ENCODE measurements around the gene LNPEP.
"Not testable (repeated sequence)": the region's sequence is repeated elsewhere in the genome, so short reads cannot be mapped to it uniquely, and the experiment has no call there.

The LNPEP gene

GRCh38 chr5:97070234-97070633 is 134.4 kb downstream of the LNPEP start:
- no peak for DNase-seq

DNA sequence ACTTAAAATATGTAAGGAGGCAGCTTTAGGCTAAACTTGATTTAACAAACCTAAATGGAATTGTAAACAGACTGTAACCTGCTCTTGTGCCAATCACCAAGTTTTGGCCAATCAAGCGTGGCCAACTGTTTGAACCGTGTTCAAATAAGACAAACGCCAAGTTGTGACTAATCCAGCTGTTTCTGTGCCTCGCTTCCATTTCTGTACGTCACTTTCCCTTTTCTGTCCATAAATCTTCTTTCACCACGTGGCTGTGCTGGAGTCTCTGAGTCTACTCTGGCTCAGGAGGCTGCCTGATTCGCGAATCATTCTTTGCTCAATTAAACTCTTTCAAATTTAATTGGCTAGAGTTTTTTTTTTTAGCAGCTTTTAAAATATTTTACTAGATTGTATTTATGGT is 135.2 kb downstream of the LNPEP start:
- DNase-seq: no peak

DNA sequence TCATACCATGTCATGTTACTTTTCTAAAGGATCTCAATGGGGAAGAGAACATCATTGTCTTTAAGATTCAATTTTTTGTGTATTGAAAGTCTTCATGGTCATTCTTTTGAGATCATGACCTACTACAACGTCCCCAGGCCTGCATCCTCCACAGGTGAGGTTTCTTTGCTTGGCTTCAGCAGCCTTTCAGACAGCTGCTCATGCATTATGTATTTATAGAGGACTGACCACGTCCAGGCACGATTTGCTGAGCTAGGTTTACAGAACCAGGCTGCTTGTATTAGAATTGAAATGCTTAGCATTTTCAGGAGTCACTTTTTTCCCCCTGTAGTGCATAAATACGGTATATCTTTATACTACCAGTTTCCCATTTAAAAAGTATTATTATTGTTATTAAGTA is 136.1 kb downstream of the LNPEP start:
- DNase-seq: no peak

DNA sequence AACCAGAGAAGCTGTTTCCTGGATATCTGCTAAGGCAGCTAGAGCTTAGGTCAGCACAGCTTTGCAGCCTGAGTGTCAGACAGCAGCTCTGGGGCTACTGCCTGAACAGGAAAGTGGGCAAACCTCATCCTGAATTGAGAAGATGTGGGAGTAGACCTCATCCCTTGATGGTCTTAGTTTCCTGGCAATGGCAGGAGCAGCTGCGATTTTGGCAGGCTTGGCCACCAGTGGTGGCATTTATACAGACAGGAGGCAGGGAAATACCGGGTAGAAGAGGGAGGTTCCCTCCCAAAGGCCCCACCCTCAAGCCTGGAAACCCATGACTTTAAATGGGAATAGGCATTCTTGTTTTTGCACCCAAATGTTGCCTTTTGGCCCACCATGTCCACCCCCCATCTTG is 136.8 kb downstream of the LNPEP start:
- no peak for DNase-seq

DNA sequence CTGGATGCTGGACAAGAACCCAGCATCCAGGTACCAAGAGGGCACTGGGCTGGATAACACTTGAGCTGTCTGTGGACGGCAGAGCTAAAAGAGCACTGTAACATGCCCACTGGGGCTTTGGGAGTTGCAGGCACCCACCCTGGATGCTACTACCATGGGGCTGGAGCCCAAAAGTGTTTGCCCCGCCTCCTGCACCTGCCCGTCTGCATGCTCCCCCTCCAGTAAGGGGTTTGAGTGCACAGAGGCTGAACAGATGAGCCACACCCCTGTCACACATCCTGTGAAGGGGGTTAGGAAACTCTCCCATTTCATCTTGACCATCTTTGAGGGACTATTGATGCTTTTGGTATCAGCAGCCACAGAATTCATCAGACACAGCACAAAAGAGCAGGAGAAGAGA is 137.5 kb downstream of the LNPEP start:
- DNase-seq: no peak

DNA sequence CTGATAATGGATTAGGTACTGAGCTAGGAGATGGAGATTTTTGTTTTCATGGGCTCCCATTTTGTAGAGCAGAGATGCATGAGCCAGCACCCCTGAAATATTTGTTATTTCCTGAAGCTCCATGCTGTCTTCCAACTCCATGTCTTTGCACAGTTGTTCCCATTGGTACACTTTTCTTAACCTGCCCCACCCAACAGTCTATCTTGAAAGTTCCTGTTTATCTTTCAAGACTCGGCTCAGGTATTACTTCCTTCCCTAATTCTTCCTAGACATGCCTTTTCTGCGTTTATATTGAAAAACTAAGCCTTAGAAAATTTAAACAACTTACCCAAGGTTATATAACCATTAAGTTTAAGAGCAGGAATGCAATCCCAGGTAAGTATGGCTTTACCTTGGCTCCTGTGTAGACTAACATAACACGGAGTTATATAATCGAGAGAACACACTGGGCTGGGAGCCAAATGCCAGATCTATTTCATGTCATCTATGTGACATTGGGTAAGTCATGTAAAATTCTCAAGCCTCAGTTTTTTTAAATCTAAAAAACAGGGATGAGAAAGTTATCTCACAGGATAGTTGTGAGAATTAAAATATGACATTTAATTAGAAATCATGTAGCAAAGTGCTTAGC is 139.1 kb downstream of the LNPEP start:
- no peak for DNase-seq

DNA sequence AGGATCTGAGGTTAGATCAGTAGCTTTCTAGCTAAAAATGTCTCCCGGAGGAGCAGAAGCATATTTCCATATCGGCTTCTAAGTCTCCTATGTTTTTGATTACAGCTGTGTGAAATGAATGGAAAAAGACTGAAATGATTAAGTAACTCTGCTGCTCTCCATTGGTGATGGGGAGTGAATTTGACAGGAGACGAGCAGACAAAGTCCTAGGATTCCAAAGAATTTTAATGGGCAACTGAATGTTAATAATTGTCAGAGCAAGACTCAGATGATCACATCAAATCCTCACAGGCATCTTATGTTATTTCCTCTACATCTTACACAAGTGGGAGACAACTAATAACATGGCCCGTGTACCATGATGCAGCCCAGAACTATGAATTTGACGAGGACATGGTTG is 139.8 kb downstream of the LNPEP start:
- DNase-seq: no peak

- no peak for DNase-seq
Measured at GRCh38 chr5:97076098-97076497, 140.2 kb downstream of the LNPEP start.

GRCh38 chr5:97077246-97077645 is 141.4 kb downstream of the LNPEP start:
- no peak for DNase-seq

DNA sequence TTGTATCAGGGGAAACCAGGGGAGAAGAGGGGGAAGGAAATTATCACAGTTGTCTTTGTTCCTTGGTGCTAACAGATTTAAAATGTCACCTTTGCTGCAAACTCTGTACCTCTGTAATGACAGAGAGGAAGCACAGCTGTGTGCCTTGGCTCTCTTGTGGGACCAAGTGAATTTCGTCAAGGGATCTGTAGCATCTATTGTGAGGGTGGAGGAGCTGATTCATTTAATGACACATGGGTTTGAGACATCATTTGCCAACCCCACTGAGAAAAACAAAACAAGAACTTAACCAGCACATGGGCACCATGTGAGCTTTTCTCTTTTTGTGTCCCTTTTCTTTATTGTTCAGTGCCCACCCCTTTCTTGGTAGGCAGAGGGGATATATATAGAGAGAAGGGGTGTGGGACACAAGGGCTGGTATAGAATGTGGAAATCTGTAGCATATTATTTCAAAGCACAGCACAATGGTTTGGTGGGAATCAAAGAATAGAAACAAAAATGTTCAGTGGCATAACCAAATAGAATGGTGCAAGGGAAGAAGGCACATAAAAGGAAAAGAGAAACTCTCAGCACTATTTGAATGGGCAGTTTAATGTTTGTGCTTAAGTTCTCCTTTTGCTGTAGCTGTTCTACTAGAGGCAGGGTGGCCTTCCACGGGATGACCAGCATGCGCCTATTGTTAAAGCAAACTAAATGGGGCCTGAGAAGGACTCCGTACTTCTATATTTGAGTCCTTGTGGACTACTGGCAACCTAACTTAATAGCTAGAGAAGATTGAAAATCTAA is 143.3 kb downstream of the LNPEP start:
- DNase-seq: no peak

GRCh38 chr5:97084782-97085458 is 149.0 kb downstream of the LNPEP start:
- DNase-seq: not testable (repeated sequence)

GRCh38 chr5:97085459-97086181 is 149.7 kb downstream of the LNPEP start:
- no peak for DNase-seq

Measured in hematopoietic multipotent progenitor cell treated with erythropoietin and hydrocortisone succinate and interleukin-3 and kit ligand, for 8 days (in vitro differentiated cells).